ENCODE data around the gene SETBP1. TPM values are rescaled to one million over a fixed set of nuclear protein-coding genes. Genes with fewer than 3 reads are reported as not detected.

SETBP1 gene
- total and polyA plus RNA-seq, 2 of the 8 experiments (the other 6 are each of a cell fraction or from before 2014, with no cell fraction given): 2.0 to 6.5 TPM

GRCh38 chr18:44681076-44681970 is 635 bp downstream of the SETBP1 start (continued):
- TF ChIP-seq E2F6 (IDR thresholded peaks at IDR 0.05) (no peak), RNF2 (IDR thresholded peaks at IDR 0.05; ENCODE audit: borderline replicate concordance, low read depth, low read length, missing control alignments, poor library complexity, severe bottlenecking) (peak; percentile 33), KDM1A (IDR thresholded peaks at IDR 0.05; ENCODE audit: borderline replicate concordance, low read length) (no peak)

All from H1 (cell line).